HG03064 (cell line): ENCODE results near the gene KLHL3.
"Not testable (repeated sequence)": the region's sequence is repeated elsewhere in the genome, so short reads cannot be mapped to it uniquely, and the experiment has no call there.

Experiments
- ATAC-seq: cut with Tn5 transposase; IDR thresholded peaks from one replicate; pipeline ENCODE4 v1.9.1; 2021; ENCODE audit warnings: low read depth; ENCODE audit not compliant: unreplicated experiment

The KLHL3 gene

DNA sequence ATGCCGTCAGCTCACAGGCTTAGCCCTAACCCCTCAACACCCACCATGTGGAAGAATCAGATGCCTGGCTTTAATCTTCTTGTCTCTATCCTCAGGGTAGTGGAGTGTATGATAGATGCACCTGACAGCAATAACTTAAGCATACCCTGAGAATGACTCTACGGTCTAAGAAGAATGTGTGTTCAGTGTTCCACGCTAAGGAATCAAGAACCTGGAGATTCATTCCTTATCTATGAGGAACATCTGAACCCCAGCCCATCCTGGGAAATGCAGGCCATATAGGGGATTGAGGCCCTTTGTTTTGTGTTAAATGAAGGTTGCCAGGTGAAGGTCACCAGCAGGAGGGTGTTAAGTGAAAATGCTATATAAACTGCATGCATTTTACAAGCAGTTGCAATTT, 63.0 kb downstream of the KLHL3 start:
- no peak for ATAC-seq

DNA sequence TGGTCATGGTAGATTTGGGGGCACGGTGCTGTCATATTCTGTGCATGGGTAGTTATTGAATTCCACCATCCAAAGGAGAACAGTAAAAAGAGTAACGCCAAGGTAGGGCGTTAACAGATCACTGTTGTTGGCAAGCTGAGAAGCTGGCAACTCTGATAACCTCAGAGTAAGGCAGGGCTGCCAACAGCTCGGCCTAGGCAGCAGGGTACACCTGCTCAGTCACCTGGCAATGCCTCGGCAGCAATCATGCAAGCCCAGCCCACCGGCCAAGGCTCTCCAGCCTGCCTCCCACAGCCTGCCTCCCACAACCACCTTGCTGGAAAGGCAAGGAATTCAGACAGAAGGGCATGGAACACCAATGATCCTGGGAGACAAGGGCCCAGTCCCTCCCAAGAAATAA, 63.9 kb downstream of the KLHL3 start:
- no peak for ATAC-seq

DNA sequence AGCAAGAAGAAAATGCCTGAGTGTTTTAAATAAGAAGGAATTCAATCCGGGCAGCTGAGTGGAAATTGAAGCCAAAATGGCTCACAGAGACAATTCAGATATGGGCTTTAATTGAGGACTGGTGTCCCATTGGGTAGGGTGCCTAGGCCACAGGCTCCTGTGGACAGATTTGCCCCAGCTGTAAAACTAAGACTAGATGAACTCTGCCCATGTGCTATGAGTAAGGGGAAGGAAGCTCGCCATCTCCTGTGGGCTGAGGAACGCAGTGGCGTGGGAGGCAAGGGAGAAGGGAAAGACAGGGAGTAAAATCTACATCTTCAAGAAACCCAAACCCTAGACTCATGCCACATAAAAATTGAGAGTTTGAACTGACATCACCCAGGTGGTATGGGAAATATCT, 66.1 kb downstream of the KLHL3 start:
- ATAC-seq: no peak

DNA sequence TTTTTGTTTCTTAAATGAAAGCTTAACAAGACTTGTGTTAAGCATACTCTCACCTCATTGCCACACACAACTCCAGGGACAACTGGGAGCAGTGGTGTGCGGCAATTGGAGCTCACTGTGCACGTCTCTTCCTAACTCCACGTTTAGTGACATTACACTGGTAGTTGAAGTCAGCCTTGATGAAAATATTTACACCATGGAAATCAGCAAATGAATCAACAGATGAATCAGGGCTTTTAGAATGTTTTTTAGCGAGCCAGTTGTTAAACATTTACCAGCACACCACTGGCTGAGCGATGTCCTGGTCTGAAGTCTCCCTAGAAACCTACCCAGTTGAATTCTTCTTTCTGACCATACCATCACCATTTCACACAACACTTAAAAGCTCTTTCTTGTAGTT, 67.3 kb downstream of the KLHL3 start:
- no peak for ATAC-seq

DNA sequence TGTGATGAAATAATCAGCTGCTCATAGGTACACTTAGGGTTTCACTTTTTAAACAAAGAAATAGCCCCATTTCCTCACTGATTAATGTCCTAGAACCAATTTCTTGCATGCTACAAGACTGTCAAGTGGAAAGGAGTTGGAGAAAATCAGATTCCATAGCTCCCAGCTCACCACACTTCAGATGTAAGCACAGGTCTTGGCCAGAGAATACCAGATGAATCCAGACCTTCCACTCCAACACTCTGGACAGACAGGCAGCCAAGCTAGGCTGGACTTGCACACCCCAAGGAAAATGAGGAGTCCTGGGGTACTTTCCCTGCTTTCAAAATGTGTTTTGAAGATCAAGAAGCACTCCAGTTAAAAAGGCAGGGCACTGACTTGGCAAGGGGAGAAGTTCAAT, 68.5 kb downstream of the KLHL3 start:
- no peak for ATAC-seq

DNA sequence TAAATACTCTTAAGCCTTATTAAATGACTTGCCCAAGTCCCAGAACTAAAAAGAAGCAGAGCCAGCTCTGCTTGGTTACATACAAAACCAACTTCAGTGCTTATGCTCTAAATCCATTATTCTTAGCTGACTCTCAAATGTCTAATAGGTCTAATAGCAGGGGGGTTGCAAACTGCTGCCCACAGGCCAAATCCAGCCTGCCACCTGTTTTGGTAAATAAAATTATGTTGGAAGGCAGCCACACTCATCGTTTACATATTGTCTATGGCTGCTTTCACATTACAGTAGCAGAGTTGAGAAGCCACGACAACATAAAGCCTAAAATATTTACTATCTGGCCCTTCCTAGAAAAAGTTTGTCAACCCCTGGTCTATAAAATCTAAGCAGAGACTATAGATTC, 69.0 kb downstream of the KLHL3 start:
- no peak for ATAC-seq

DNA sequence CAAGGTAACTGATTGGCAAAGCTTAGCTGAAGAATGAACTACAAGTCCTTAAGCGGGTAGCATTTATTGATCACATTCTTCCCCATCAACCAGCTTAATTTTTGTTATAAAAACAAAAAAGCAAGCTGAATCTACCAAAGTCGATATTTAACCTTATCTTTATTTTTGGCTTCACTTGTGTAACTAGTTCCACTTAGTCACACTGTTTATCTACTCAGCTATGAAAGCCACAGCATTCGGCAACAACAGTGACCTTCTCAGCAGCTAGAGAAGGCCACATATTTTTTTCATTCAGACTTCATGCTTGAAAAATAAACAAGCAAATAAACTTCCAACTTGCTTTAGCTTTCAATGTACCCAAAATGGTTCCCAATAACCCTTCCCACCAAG, 69.4 kb downstream of the KLHL3 start:
- peak; percentile 39 for ATAC-seq

DNA sequence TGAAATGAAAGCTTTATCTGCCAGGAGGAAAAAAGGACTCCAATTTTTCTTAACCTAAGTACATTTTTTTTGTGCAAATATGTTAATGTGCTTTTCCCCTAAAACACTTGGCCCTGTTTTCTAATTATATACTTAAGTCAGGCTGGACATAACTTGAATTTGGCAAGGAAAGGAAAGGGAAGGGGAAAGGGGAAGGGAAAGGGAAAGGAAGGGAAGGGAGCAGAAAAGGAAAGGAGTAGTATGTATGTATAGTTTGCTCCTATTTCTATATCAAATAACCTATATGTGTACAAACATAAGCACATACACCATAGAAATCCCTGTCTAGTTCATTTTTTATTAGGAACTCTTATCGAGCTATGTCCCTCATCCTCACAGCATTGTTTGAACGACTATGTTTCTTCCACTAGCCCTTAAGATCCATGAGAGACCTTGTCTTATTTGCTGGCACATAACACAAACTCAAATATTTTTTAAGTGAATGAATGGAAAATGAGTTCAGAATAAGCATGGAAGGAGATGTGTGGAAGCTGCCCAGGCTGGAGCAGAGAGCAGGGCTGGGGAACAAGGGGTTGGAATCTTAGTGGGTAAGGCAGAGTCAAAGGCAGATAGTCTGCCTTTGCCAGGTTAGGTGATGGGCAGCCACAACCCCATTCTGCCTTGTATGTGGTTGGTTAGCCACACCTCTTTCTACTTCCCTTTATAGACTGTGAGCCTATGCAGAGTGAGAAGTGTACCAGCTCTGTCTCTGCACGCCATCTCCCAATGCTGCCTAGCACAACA, 70.0 kb downstream of the KLHL3 start:
- peak; percentile 100 for ATAC-seq

DNA sequence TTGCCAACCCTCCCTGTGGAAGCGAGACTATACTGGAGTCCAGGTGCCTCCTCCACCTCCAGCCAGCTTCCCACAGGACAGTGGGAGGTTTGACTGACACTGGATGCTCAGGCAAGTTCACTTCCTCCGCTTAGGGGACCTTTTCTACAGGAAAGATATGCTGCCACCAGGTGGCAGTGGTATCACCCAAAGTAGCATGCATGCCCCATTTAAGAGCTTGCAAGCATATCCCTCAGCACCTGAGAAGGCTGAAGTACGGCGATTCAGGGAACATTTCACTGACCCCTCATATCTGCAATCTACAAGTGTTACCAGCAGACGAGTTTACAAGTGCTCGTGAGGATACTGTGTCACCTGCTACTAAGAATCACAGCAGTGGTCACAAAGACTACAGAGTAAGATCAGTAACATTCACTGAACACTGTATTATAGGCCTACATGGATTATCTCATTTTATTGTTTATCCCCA, 75.5 kb downstream of the KLHL3 start:
- ATAC-seq: peak; percentile 82

DNA sequence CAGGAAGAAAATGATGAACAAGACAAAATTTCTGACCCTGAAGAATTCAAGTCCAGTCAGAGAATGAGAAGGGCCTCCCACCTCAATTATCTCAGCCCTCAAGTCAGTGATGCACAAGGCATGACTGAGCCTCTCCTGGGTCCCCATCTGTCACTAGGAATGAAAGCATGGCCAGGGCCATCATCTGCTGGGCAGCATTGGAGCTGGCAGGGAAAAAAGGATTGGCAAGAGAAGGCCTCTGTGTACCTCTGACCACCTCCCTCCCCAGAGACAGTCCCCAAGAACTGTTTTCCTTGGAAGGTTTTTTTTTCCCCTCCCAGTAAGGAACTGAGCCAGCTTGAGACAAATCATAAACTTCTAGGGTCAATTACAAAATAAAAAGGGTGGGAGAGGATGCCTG, 76.7 kb downstream of the KLHL3 start:
- no peak for ATAC-seq

DNA sequence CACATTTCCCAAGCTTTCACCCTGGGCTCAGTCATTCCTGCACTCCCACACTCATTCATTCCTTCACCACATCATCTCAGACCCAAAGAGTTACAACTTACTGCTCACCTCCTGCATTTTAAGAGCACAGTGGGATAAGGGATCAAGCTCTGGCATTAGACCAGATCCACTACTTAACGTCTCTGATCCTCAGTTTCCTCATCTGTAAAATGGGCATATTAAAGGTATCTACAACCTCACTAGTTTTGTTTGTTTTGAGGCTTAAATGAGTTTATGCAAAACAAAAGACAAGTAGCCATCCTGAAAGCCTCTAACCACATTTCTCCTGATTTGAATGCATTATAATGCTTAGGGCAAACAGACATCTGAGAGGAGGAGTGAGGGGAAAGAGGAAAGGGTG, 77.6 kb downstream of the KLHL3 start:
- ATAC-seq: no peak

DNA sequence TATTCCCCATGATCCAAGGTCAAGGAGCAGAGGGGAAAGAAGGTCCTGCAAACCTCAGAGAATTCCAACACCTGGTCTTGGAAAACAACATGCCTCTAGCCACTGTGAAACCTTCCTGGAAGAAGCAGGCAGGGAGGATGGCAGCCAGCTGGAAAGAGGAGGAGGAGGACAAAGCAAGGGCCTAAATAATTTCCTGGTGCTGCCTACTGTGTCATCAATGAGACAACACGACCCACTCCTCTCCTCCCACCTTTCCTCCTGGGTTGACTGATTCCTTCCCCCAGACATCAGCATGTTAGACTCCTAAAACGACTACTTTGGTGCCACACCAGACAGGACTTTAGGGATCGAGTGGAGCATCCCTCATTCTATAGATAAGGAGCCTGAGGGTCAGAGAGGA, 78.8 kb downstream of the KLHL3 start:
- ATAC-seq: no peak

DNA sequence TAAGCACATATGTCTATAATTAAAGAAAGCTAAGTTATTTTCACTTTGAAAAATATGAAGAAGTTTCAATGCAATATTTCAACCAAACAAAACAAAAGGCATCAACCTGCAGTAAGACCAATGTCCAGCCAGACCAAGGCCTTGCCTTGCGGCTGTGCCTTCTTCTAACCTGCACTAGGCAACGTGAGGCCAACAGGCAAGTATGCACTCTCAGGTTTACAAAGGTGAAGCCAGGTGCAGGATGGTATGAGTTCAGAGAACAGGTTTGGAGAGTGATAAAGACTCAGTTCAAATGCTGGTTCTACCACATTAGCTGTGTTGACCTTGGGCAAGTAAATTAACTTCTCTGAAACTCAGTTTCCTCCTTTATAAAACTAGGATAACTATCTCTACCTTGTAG, 79.3 kb downstream of the KLHL3 start:
- no peak for ATAC-seq

DNA sequence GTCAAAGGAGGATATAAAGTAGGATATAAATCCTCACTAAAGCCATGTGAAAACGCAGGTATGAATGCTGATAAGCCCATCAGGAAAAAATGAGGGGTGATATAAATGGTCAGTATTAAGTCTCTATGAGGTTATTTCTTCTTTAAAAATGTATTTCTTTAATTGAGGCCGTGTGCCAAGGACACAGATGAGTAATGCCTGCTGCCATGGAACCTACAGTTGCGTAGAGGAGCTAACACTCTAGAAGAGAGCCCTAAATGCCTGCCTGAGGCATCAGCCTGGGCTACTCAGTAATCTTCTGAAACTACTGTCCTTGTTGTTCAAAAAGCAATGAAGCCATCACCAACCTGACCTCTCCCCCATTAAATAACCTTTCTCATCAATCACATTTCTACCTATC, 84.9 kb downstream of the KLHL3 start:
- ATAC-seq: no peak

DNA sequence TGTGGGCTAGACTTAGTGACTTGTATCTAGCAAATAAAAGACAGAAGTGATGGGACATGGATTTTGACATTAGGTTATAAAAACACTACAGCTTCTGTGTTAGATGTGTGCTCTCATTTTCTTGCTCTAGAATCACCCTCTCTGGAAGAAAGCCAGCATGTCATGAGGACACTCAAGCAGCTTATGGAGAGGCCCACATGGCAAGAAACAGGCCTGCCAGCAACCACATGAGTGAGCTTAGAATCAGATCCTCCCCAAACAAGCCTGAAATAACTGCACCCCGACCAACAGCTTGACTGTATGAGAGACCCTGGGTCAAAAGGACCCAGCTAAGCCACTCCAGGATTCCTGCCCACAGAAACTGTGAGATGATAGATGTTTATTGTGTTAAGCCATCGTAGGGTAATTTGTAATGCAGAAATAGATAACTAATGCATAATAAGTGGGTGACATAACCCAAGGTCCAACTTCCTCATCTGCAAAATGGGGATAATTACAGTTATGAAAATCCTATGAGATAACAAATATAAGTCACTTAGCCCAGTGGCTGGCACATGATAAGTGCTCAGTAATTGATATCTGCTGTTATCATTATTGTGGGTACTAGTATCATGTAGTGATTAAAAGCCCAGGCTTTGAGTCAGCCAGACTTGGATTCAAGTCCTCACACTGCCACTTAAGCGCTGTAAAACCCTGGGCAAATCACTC, 86.5 kb downstream of the KLHL3 start:
- ATAC-seq: no peak

DNA sequence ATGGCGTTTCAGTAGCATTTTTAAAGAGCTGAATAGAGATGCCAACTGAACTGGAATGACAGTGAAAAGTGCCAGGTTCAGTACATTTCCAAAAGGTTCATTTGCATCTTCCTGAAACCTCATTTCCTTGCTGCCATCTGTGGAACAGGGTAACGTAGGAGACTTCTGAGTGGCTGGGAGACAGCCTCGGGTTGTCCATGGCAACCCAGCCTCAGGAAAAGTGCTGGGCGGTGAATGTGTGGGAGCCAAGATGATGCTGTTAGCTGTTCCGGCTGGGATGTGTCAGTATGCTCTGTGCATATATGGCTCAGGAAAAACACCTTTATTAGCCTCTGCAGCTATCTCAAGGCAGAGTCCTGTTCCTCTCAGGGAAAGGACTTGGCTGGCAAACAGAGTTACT, 87.5 kb downstream of the KLHL3 start:
- ATAC-seq: no peak

DNA sequence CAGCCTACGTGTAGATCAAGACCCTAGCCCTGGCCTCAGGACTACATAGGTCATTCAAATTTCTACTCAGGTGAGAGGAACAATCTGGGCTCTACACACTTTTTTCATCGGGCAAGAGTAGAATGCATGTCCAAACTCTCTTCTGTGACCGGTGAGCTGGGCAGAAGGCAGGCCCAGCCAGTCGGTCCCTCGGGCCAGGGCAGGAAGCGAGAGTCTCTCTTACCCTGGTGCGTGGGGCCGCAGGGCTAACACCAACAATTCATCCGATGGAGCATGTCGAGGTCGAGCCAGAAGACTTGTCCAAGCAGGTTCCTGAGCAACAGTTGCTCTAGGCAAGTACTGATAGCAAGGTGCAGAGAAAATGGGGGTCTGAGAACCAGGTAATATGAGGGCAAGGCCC, 88.5 kb downstream of the KLHL3 start:
- no peak for ATAC-seq

DNA sequence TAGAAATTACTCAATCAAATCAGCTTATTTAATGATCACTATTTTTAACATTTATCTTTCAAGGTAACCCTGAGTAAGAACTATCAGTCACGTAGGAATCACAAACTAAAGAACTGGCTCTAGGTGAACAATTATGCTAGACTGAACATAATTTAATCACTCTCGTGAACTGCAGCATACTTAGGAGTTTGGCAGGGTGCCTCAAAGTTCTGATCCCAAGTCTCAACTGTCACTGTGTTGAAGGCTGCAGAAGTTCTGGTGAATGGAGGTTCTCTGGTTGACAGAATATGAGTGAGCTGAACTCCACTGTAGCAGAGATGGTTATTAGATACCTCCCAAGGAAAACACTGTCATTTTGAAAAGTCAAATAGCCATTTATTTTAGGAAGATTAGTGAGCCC, 89.1 kb downstream of the KLHL3 start:
- no peak for ATAC-seq

DNA sequence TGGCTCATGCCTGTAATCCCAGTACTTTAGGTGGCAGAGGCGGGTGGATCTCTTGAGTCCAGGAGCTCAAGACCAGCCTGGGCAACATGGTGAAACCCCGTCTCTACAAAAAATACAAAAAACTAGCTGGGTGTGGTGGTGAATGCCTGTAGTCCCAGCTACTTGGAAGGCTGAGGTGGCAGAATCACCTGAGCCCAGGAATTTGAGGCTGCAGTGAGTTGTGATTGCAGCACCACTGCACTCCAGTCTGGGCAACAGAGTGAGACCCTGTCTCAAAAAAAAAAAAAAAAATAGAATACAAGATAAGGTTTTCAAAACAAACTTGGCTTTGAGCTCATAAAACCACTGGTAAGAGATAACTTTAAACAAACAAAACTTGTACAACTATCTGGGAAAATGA, 92.8 kb downstream of the KLHL3 start:
- ATAC-seq: not testable (repeated sequence)

DNA sequence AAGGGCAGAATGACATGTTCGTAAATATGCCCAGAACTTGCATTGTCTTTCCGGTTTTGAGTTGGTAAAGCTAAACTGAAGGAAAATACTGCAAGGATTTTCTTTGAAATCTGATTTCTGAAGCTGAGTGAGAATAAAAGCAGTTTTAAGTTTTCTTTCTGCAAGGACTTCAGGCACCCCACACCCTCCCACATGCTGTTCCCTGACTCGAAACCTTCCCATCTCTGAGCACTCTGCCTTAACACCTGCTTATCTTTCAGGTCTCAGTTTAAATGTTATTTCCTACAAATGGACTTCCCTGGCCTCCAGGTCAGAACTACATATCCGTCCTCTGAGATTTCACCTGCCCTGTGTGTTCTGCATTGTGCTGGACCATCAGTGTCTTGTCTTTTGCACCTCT, 93.8 kb downstream of the KLHL3 start:
- no peak for ATAC-seq

DNA sequence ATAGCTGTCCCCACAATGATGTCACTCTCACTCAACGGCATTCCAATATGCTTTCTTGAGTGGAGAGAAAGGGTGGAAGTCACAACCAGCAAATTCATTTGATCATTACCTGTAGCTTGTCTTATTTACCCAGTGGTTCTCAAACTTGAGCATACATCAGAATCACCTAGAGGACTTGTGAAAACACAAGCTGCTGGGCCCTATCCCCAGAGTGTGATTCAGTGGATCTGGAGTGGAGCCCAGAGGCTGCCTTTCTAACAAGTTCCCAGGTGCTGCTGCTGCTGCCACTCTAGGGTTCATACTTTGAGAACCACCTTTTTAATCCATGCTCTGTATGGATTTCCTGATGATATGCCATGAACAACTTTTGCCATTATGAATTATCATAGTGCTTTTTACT, 94.7 kb downstream of the KLHL3 start:
- ATAC-seq: no peak

DNA sequence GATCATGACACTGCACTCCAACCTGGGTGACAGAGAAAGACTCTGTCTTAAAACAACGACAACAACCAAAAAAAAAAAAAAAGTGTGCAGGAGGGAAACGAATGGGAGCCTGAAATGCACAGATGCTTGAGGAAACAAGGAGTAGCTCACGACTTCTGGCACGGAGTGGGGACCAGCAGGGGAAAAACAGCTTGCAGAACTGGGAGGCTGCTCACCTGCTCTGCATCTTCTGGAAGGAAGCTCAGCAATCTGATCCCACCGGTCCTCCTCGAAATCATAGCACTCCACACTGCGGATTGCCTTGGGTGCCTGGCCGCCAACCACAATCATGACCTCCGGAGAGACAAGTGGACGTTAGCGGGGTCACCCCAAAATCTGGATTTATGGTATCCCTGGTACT, 96.2 kb downstream of the KLHL3 start:
- no peak for ATAC-seq
